AG04450 (cell line): Measurements from ENCODE around the gene UTRN. TPM values are rescaled to one million over a fixed set of nuclear protein-coding genes. Genes with fewer than 3 reads are reported as not detected.

Source experiments
- CTCF ChIA-PET: fragments of 300-600, 350-600 bp; formaldehyde crosslinking; extraction: SDS; loops from one replicate; lab custom pipeline; 2022; ENCODE audit warnings: antibody characterized with exemption, inconsistent platforms; lab: Charles Lee
- POLR2A ChIA-PET: fragments of 350-600 bp; formaldehyde crosslinking; extraction: SDS; loops from one replicate; lab custom pipeline; 2021; ENCODE audit warnings: antibody characterized with exemption, inconsistent platforms; lab: Yijun Ruan, JAX
- DNase-seq: peaks from one replicate; pipeline ENCODE4 v3.0.0-alpha.2; 2011; ENCODE audit warnings: low read depth, low spot score
- H3K27ac ChIP-seq: one replicate; pipeline ENCODE4 v1.5.1; 2012; ENCODE audit warnings: low read depth, low read length, control low read depth
- H3K27me3 ChIP-seq: one replicate; pipeline ENCODE4 v1.6.0; 2012; ENCODE audit warnings: low read length; ENCODE audit not compliant: control insufficient read depth, insufficient read depth
- H3K4me3 ChIP-seq: 2 replicates; pipeline ENCODE4 v1.5.1; 2011; ENCODE audit warnings: mild to moderate bottlenecking, low read depth, low read length, control low read depth
- H3K9me3 ChIP-seq: 2 replicates; pipeline ENCODE4 v1.5.1; 2012; ENCODE audit warnings: low read length; ENCODE audit not compliant: control insufficient read depth, insufficient read depth
- polyA plus RNA-seq: library from polyadenylated mRNA; depleted of rRNA; stranded (reverse); fragments of >200 nt; gene quantifications from 2 replicates; pipeline ENCODE4 v1.2.3, GENCODE V29; 2011
- TF ChIP-seq, protein P1 (sequence below): IDR thresholded peaks from 2 replicates; pipeline ENCODE4 v1.5.1; 2011; ENCODE audit warnings: low read depth, low read length, control low read depth, inconsistent platforms

Gene UTRN
- polyA plus RNA-seq, 1 experiment: 32.1 TPM

DNA sequence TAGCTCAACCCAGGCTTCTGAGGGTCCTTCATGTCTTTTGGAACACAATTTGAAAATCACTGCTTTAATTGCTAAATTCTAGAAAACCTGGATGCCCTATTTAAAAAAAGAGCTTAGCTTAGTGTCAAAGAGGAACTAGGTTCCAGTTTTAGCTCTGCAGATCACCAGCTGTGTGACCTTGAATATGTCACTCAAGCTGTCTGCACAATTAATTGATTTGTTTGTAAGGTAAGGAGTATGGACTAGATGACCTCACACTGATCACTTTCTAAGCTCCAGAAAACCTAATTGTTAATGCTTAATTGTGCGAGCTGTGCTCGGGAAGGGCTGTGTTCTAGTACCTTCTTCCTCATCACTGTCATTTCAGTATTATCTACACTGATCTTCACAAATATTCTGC, 26.2 kb downstream of the UTRN start:
- ChIA-PET POLR2A (no interaction called here), CTCF (no interaction called here)
- Histone ChIP-seq H3K9me3 (no peaks in the 10 kb centered on the region), H3K4me3 (no peak overlapping the region), H3K27me3 (no peaks in the 10 kb centered on the region), H3K27ac (no peak overlapping the region)
- TF ChIP-seq, protein P1, sequence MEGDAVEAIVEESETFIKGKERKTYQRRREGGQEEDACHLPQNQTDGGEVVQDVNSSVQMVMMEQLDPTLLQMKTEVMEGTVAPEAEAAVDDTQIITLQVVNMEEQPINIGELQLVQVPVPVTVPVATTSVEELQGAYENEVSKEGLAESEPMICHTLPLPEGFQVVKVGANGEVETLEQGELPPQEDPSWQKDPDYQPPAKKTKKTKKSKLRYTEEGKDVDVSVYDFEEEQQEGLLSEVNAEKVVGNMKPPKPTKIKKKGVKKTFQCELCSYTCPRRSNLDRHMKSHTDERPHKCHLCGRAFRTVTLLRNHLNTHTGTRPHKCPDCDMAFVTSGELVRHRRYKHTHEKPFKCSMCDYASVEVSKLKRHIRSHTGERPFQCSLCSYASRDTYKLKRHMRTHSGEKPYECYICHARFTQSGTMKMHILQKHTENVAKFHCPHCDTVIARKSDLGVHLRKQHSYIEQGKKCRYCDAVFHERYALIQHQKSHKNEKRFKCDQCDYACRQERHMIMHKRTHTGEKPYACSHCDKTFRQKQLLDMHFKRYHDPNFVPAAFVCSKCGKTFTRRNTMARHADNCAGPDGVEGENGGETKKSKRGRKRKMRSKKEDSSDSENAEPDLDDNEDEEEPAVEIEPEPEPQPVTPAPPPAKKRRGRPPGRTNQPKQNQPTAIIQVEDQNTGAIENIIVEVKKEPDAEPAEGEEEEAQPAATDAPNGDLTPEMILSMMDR: no peak
- no peak for DNase-seq

DNA sequence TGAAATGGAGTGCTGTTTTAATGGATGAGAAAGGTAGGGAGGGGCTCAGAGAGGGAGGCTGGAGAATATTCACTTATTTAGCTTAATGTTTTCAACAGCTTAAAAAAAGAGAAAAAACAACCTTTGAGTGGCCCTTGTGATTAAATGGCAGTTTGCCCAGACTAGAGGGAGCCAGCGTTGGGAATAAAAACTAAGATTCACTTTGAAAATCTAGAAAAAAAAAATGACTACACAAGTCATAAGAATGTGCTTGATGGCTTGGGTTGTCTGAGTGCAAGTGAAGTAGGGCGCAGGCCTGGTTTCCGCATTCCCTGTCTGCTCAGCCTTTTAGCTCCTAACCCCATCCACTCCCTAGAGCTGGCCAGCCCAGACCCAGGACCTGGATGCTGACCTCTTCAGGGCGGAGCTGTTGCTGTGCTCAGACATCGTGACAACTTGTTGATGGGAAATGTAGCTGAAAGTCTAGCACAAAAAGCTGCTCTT, 28.9 kb downstream of the UTRN start:
- ChIA-PET POLR2A (interaction anchor here (1.4 kb wide), 1 partner anchor 27 kb away, joined by 4 read pairs; no protein-coding TSS in a partner anchor), CTCF (interaction anchor here (0.6 to 1.5 kb wide), 5 partner anchors 10 to 222 kb away, joined by 3 to 7 read pairs (median 3); no protein-coding TSS in a partner anchor)
- Histone ChIP-seq H3K27ac (peak overlapping the region; percentile 25), H3K27me3 (no peaks in the 10 kb centered on the region), H3K9me3 (no peaks in the 10 kb centered on the region), H3K4me3 (no peak overlapping the region)
- TF ChIP-seq, protein P1: no peak
- peak; percentile 39 for DNase-seq

DNA sequence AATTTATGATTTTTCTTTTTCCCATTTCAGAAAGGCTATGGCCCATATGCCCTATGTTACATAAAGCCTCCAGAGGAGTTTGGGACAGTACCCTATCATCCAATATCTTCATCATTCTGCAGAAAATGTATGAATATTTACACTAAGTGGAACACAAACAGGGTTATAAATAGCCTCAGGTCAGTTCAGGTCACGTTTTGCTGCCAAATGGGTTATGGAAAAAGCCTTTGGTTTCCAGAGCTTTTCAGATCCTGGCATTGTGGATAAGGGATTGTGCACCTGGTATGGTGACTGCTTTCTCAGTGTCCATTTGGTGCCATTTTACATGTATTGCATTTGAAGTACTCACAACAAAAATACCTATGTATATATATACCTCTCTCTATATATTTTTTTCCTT, 29.4 kb downstream of the UTRN start:
- POLR2A ChIA-PET: interaction anchor here (1.4 kb wide), 1 partner anchor 28 kb away, joined by 4 read pairs; no protein-coding TSS in a partner anchor
- Histone ChIP-seq H3K27me3 (no peaks in the 10 kb centered on the region), H3K9me3 (no peaks in the 10 kb centered on the region), H3K27ac (peak overlapping the region; percentile 25), H3K4me3 (no peak overlapping the region)
- TF ChIP-seq, protein P1: no peak
- CTCF ChIA-PET: interaction anchor here (1.0 to 1.5 kb wide), 3 partner anchors 10 to 167 kb away, joined by 3 to 7 read pairs (median 4); no protein-coding TSS in a partner anchor
- no peak for DNase-seq

DNA sequence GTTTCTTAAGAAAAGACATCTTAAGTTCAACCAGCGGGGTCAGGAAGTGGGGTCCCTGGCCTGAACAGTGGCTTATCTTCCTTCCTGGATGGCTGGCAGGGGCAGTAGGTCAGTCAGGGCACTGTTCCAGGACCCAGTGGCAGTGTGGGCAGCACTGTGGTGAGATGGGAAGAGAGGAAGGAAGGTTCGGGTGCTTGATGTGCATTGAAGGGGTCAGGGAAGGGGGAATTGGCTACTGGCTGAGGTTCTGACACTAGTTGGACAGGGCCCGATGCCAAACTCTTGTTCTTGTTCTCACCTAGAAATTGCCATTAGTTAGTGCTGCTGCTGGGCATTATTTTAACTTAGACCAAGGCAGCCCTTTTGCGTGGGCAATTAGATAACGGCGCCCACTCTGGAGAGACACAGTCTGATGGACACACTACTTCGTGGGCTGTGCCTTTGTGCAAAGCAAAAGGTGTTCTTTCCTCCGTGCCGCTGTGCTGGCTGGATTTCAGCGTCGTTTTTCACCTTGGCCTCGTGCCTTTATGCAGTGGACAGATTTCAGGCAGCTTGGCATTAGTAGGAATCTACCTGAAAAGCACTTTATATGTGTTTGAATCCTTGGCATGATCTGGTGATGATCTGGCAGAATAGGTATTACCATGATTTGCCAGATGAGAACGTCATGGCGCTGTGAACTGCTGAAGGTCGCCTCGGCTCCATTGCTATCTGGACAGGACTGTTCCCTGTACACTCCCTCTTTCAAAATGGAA, 30.3 kb downstream of the UTRN start:
- DNase-seq: no peak
- Histone ChIP-seq H3K27me3 (no peaks in the 10 kb centered on the region), H3K27ac (no peak overlapping the region), H3K9me3 (no peaks in the 10 kb centered on the region), H3K4me3 (no peak overlapping the region)
- ChIA-PET POLR2A (no interaction called here), CTCF (no interaction called here)
- TF ChIP-seq, protein P1: no peak
